Mesenchymal stem cell (in vitro differentiated cells and primary cell): ENCODE data around the gene CD40.

Source experiments
- DNase-seq: peaks from one replicate; pipeline ENCODE4 v3.0.0-alpha.2; 2013
- H2AFZ ChIP-seq: one replicate; pipeline ENCODE4 v1.6.1; 2013; ENCODE audit warnings: low read depth, mild to moderate bottlenecking, control low read depth, inconsistent platforms, low read length, moderate library complexity
- H2AK5ac ChIP-seq: 2 replicates; pipeline ENCODE4 v1.6.1; 2013; ENCODE audit warnings: low read length, moderate library complexity, mild to moderate bottlenecking, inconsistent platforms; ENCODE audit not compliant: severe bottlenecking
- H2BK120ac ChIP-seq: one replicate; pipeline ENCODE4 v1.6.1; 2013; ENCODE audit warnings: low read depth, mild to moderate bottlenecking, inconsistent platforms, low read length, moderate library complexity
- H2BK12ac ChIP-seq, 2 experiments: one replicate each; pipeline ENCODE4 v1.6.1; 2013; ENCODE audit warnings: inconsistent platforms in 2 of 2, low read length in 2 of 2, mild to moderate bottlenecking in 2 of 2, moderate library complexity in 2 of 2, control low read depth in 1 of 2
- H2BK15ac ChIP-seq: one replicate; pipeline ENCODE4 v1.6.1; 2013; ENCODE audit warnings: mild to moderate bottlenecking, low read depth, inconsistent platforms; ENCODE audit not compliant: poor library complexity, severe bottlenecking
- H2BK5ac ChIP-seq: 2 replicates; pipeline ENCODE4 v1.6.1; 2013; ENCODE audit warnings: low read depth, mild to moderate bottlenecking, low read length, control low read depth, inconsistent platforms; ENCODE audit not compliant: poor library complexity, severe bottlenecking
- H3K14ac ChIP-seq, 2 experiments: one replicate each; pipeline ENCODE4 v1.6.1; 2013; ENCODE audit warnings: inconsistent platforms in 2 of 2, low read length in 2 of 2, control low read depth in 1 of 2, mild to moderate bottlenecking in 1 of 2, moderate library complexity in 1 of 2
- H3K18ac ChIP-seq, 2 experiments: one replicate each; pipeline ENCODE4 v1.6.1; 2013; ENCODE audit warnings: inconsistent platforms in 2 of 2, low read length in 2 of 2, control low read depth in 1 of 2, low read depth in 1 of 2, mild to moderate bottlenecking in 1 of 2
- H3K23ac ChIP-seq, 2 experiments: one replicate each; pipeline ENCODE4 v1.6.1; 2013; ENCODE audit warnings: inconsistent platforms in 2 of 2, low read length in 2 of 2, mild to moderate bottlenecking in 2 of 2, moderate library complexity in 2 of 2, control low read depth in 1 of 2
- H3K27ac ChIP-seq: 2 replicates; pipeline ENCODE4 v1.5.1; 2013; ENCODE audit warnings: mild to moderate bottlenecking, moderate library complexity, low read length, control low read depth, inconsistent platforms; ENCODE audit not compliant: poor library complexity, severe bottlenecking
- H3K27me3 ChIP-seq, 2 experiments: 2 replicates each; pipeline versions ENCODE4 v1.6.1 to v1.7.0; 2013; ENCODE audit warnings: low read length in 2 of 2, mild to moderate bottlenecking in 2 of 2, moderate library complexity in 2 of 2, control low read depth in 1 of 2, inconsistent platforms in 1 of 2; ENCODE audit not compliant: control insufficient read depth in 1 of 2, insufficient read depth in 1 of 2
- H3K36me3 ChIP-seq, 2 experiments: 2 replicates each; pipeline versions ENCODE4 v1.6.1 to v1.7.0; 2013; ENCODE audit warnings: low read length in 2 of 2, control low read depth in 1 of 2, inconsistent platforms in 1 of 2, low read depth in 1 of 2, mild to moderate bottlenecking in 1 of 2; ENCODE audit not compliant: insufficient read depth in 2 of 2, control insufficient read depth in 1 of 2
- H3K4ac ChIP-seq, 2 experiments: one replicate each; pipeline ENCODE4 v1.6.1; 2013; ENCODE audit warnings: inconsistent platforms in 2 of 2, low read length in 2 of 2, mild to moderate bottlenecking in 2 of 2, moderate library complexity in 2 of 2, control low read depth in 1 of 2, low read depth in 1 of 2
- H3K4me1 ChIP-seq: 2 replicates; pipeline ENCODE4 v1.6.1; 2013; ENCODE audit warnings: low read depth, low read length, control low read depth; ENCODE audit not compliant: control insufficient read depth, insufficient read depth
- H3K4me2 ChIP-seq: 2 replicates; pipeline ENCODE4 v1.6.1; 2013; ENCODE audit warnings: low read length, mild to moderate bottlenecking, inconsistent platforms; ENCODE audit not compliant: poor library complexity, severe bottlenecking
- H3K4me3 ChIP-seq, 2 experiments: 2 replicates each; pipeline versions ENCODE4 v1.5.1 to v1.7.0; 2013; ENCODE audit warnings: low read length in 2 of 2, mild to moderate bottlenecking in 2 of 2, control low read depth in 1 of 2, low read depth in 1 of 2; ENCODE audit not compliant: insufficient read depth in 1 of 2
- H3K79me1 ChIP-seq: replicated peaks from 2 replicates; pipeline ENCODE4 v1.6.1; 2013; ENCODE audit warnings: mild to moderate bottlenecking, control low read depth, low read length, inconsistent platforms; ENCODE audit not compliant: poor library complexity, severe bottlenecking
- H3K9ac ChIP-seq: 2 replicates; pipeline ENCODE4 v1.7.0; 2013; ENCODE audit warnings: mild to moderate bottlenecking, low read length, moderate library complexity
- H3K9me3 ChIP-seq: 2 replicates; pipeline ENCODE4 v1.7.0; 2013; ENCODE audit warnings: mild to moderate bottlenecking, low read length; ENCODE audit not compliant: control insufficient read depth
- H4K8ac ChIP-seq: one replicate; pipeline ENCODE4 v1.6.1; 2013; ENCODE audit warnings: inconsistent platforms, mild to moderate bottlenecking, low read length, moderate library complexity
- H4K91ac ChIP-seq: one replicate; pipeline ENCODE4 v1.6.1; 2013; ENCODE audit warnings: mild to moderate bottlenecking, low read length, inconsistent platforms
- WGBS: methylation state at CpG from one replicate; pipeline ENCODE4 v1.1.7; 2013; ENCODE audit warnings: mixed read lengths; 5-methylcytosine and 5-hydroxymethylcytosine counted together

CD40 gene

DNA sequence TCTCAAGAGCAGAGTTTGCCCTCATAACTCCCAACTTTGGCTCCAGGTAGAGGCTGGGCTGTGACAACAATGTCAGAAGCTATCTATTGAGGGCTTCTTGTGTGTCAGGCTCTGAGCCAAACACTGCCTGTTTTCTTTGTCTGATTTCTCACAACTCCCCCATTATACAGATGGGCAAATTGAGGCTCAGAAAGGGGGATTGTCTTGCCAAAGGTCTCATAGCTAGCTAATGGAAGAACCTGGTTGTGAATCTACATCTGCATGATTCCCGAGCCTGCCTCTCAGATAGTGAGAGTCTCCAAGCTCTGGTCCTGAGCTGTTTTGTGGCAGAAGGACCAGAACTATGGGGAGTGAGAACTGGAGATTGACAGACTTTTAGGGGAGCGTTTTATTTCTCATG is 1.4 kb downstream of the CD40 start:
- no peak overlapping the region for H3K27ac ChIP-seq
- peaks cover 0 to 18% of the 10 kb centered on the region in 2 experiments for H3K36me3 ChIP-seq
- no peak overlapping the region for H2AFZ ChIP-seq
- peaks cover 8 to 21% of the 10 kb centered on the region in 2 experiments for H3K27me3 ChIP-seq
- no peak overlapping the region for H3K18ac ChIP-seq
- H2BK5ac ChIP-seq = no peak overlapping the region
- no peak overlapping the region for H3K4ac ChIP-seq
- H3K9me3 ChIP-seq = no peaks in the 10 kb centered on the region
- H3K4me1 ChIP-seq = peaks cover 11% of the 10 kb centered on the region
- H2BK12ac ChIP-seq = no peak overlapping the region
- H3K4me2 ChIP-seq = no peak overlapping the region
- no peak for DNase-seq
- H3K14ac ChIP-seq = no peak overlapping the region
- H2BK120ac ChIP-seq = no peak overlapping the region
- H2AK5ac ChIP-seq = no peak overlapping the region
- no peak overlapping the region for H3K9ac ChIP-seq
- H2BK15ac ChIP-seq = no peak overlapping the region
- H3K4me3 ChIP-seq = no peak overlapping the region
- H4K8ac ChIP-seq = no peak overlapping the region
- H3K23ac ChIP-seq = no peak overlapping the region
- H4K91ac ChIP-seq = no peak overlapping the region
- H3K79me1 ChIP-seq = no peaks in the 10 kb centered on the region
- 88% methylated on average over 2 of the region's 2 CpGs for WGBS

DNA sequence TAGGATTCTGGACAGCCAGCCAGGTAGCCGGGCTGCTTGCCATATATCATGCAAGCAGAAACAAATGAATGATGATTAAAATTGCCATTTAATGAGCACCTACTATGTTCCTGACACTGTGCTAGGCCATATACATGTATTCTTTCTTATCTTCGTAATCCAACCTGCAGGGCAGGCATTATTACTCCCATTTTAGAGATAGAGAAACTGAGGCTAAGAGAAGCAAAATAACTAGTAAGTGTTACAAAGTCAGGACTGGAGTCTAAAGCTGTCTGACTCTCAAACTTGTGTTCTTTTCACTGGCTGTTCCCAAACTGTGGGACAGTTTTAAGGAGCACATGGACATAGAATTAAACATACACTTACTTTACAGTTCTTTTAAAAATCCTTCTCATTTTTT is 2.0 kb downstream of the CD40 start:
- H3K79me1 ChIP-seq = no peaks in the 10 kb centered on the region
- 80% methylated on average over 2 of the region's 2 CpGs for WGBS
- no peak overlapping the region for H2AFZ ChIP-seq
- H2BK120ac ChIP-seq = no peak overlapping the region
- H3K9me3 ChIP-seq = no peaks in the 10 kb centered on the region
- H3K27ac ChIP-seq = no peak overlapping the region
- H4K8ac ChIP-seq = no peak overlapping the region
- no peak overlapping the region for H2AK5ac ChIP-seq
- peaks cover 0 to 18% of the 10 kb centered on the region in 2 experiments for H3K36me3 ChIP-seq
- peaks cover 11% of the 10 kb centered on the region for H3K4me1 ChIP-seq
- H2BK15ac ChIP-seq = no peak overlapping the region
- no peak overlapping the region for H2BK5ac ChIP-seq
- H3K18ac ChIP-seq = no peak overlapping the region
- H3K23ac ChIP-seq = no peak overlapping the region
- no peak overlapping the region for H2BK12ac ChIP-seq
- no peak overlapping the region for H3K4ac ChIP-seq
- no peak overlapping the region for H4K91ac ChIP-seq
- no peak overlapping the region for H3K14ac ChIP-seq
- H3K9ac ChIP-seq = no peak overlapping the region
- H3K4me3 ChIP-seq = no peak overlapping the region
- no peak overlapping the region for H3K4me2 ChIP-seq
- peaks cover 6 to 18% of the 10 kb centered on the region in 2 experiments for H3K27me3 ChIP-seq
- DNase-seq = no peak

GRCh38 chr20:46121184-46121930 is 3.2 kb downstream of the CD40 start:
- Histone ChIP-seq H3K9ac (no peak overlapping the region), H3K4me3 (no peak overlapping the region), H3K14ac (no peak overlapping the region), H3K27me3 (peaks cover 0 to 14% of the 10 kb centered on the region in 2 experiments), H3K27ac (no peak overlapping the region), H2BK15ac (no peak overlapping the region), H2BK5ac (no peak overlapping the region), H3K18ac (no peak overlapping the region), H3K4me2 (no peak overlapping the region), H3K79me1 (no peaks in the 10 kb centered on the region), H3K9me3 (no peaks in the 10 kb centered on the region), H2AFZ (no peak overlapping the region), H3K4me1 (peaks cover 11% of the 10 kb centered on the region), H3K23ac (no peak overlapping the region), H4K8ac (no peak overlapping the region), H2BK12ac (no peak overlapping the region), H2AK5ac (no peak overlapping the region), H3K4ac (no peak overlapping the region), H3K36me3 (peaks cover 0 to 24% of the 10 kb centered on the region in 2 experiments), H2BK120ac (no peak overlapping the region), H4K91ac (no peak overlapping the region)
- WGBS = 96% methylated on average over 2 of the region's 2 CpGs
- DNase-seq = peak; percentile 11

GRCh38 chr20:46122071-46122470 is 4.0 kb downstream of the CD40 start:
- H4K8ac ChIP-seq = no peak overlapping the region

More at GRCh38 chr20:46122071-46122470, 4.0 kb downstream of the CD40 start:
- Histone ChIP-seq H3K4me1 (peaks cover 11% of the 10 kb centered on the region), H3K14ac (no peak overlapping the region), H2BK5ac (no peak overlapping the region), H3K36me3 (peaks cover 0 to 27% of the 10 kb centered on the region in 2 experiments), H3K4me2 (no peak overlapping the region), H2BK12ac (no peak overlapping the region), H4K91ac (no peak overlapping the region), H3K79me1 (no peaks in the 10 kb centered on the region), H3K9ac (no peak overlapping the region), H3K27me3 (peaks cover 0 to 14% of the 10 kb centered on the region in 2 experiments), H3K4me3 (no peak overlapping the region), H3K27ac (no peak overlapping the region), H2BK15ac (no peak overlapping the region), H2AFZ (no peak overlapping the region), H3K18ac (no peak overlapping the region), H3K4ac (no peak overlapping the region), H3K23ac (no peak overlapping the region), H2AK5ac (no peak overlapping the region), H2BK120ac (no peak overlapping the region), H3K9me3 (no peaks in the 10 kb centered on the region)
- DNase-seq = peak; percentile 60
- 69% methylated on average over 11 of the region's 11 CpGs for WGBS
